K562 (cell line): Measurements from ENCODE around the gene WSCD2. TPM values are rescaled to one million over a fixed set of nuclear protein-coding genes. Genes with fewer than 3 reads are reported as not detected.

Experiments
- ATAC-seq: fragments of 200-7000 bp; cut with Tn5 transposase; 3 replicates; pipeline ENCODE4 v1.9.1; 2020; ENCODE audit warnings: moderate library complexity
- BruUV-seq: library from RNA; stranded (reverse); fragments of 400-500 nt; replicated peaks from 2 replicates; lab custom pipeline; 2021; lab: Mats Ljungman, UMichigan
- CTCF ChIA-PET: fragments of 300-600 bp; formaldehyde crosslinking; extraction: SDS; loops from one replicate; lab custom pipeline; 2021; ENCODE audit warnings: low intra/inter-chr PET ratio; lab: Yijun Ruan, JAX
- POLR2A ChIA-PET: fragments of 300-600, 350-650 bp; sonication (Branson Sonifier 250); formaldehyde crosslinking; extraction: SDS; loops from one replicate; lab custom pipeline; 2021; ENCODE audit warnings: antibody characterized with exemption, inconsistent platforms; lab: Yijun Ruan, JAX
- DNase-seq, 4 experiments: peaks; one replicate each; pipeline versions ENCODE4 v3.0.0 to v3.0.0-alpha.2; 2011 to 2018; ENCODE audit warnings: low spot score in 3 of 4, mixed read lengths in 3 of 4; ENCODE audit errors: extremely low read depth in 1 of 4
- FAIRE-seq: peaks from 2 replicates; lab custom pipeline; 2011; peaks lifted over from hg19 to GRCh38; lab: Jason Lieb, UNC
- H2AFZ ChIP-seq: 2 replicates; pipeline ENCODE4 v1.6.0; 2011; ENCODE audit warnings: low read depth, low read length, control low read depth, inconsistent platforms
- H3K27ac ChIP-seq: fragments of 200-600 bp; 3 replicates; pipeline ENCODE4 v1.8.0; 2011; ENCODE audit warnings: low read depth, mild to moderate bottlenecking, control low read depth, inconsistent platforms, low read length, moderate library complexity, mixed read lengths; ENCODE audit errors: extremely low read depth
- H3K27me3 ChIP-seq, 2 experiments: fragments of 300-600 bp in 1 of 2; 2 replicates in 1 of 2; 3 replicates in 1 of 2; pipeline versions ENCODE4 v1.6.0 to v1.8.0; 2011; ENCODE audit warnings: inconsistent platforms in 2 of 2, low read length in 2 of 2, mild to moderate bottlenecking in 1 of 2, mixed read lengths in 1 of 2, moderate library complexity in 1 of 2; ENCODE audit not compliant: control insufficient read depth in 2 of 2, insufficient read depth in 2 of 2
- H3K36me3 ChIP-seq: fragments of 300-600 bp; 3 replicates; pipeline ENCODE4 v1.8.0; 2011; ENCODE audit warnings: mild to moderate bottlenecking, low read length, inconsistent platforms; ENCODE audit not compliant: control insufficient read depth, insufficient read depth
- H3K4me1 ChIP-seq, 2 experiments: fragments of 200-600 bp in 1 of 2; replicated peaks in 1 of 2; 2 replicates in 1 of 2; 3 replicates in 1 of 2; pipeline versions ENCODE4 v1.5.1 to v1.8.0; 2011; ENCODE audit warnings: inconsistent platforms in 2 of 2, low read length in 2 of 2, mild to moderate bottlenecking in 1 of 2, mixed read lengths in 1 of 2, moderate library complexity in 1 of 2; ENCODE audit not compliant: control insufficient read depth in 2 of 2, insufficient read depth in 2 of 2
- H3K4me2 ChIP-seq: 2 replicates; pipeline ENCODE4 v1.6.1; 2011; ENCODE audit warnings: low read length, control low read depth, inconsistent platforms, mixed read lengths; ENCODE audit not compliant: insufficient read depth
- H3K4me3 ChIP-seq: fragments of 200-600 bp; sonication (generic), shearing (Covaris generic); 2 replicates; pipeline ENCODE4 v1.5.1; 2016; ENCODE audit warnings: control low read depth, inconsistent platforms
- H3K79me2 ChIP-seq: fragments of 200-600 bp; 3 replicates; pipeline ENCODE4 v1.8.0; 2011; ENCODE audit warnings: low read length, inconsistent platforms; ENCODE audit not compliant: control insufficient read depth, insufficient read depth
- H3K9ac ChIP-seq, 2 experiments: 2 replicates each; pipeline versions ENCODE4 v1.6.0 to v1.6.1; 2011; ENCODE audit warnings: low read depth in 2 of 2, low read length in 2 of 2, control low read depth in 1 of 2, inconsistent platforms in 1 of 2, mild to moderate bottlenecking in 1 of 2, mixed read lengths in 1 of 2; ENCODE audit not compliant: insufficient read depth in 1 of 2
- H3K9me1 ChIP-seq: one replicate; pipeline ENCODE4 v1.6.0; 2011; ENCODE audit warnings: inconsistent platforms, mild to moderate bottlenecking, low read length, moderate library complexity; ENCODE audit not compliant: control insufficient read depth, insufficient read depth
- H3K9me3 ChIP-seq: replicated peaks from 2 replicates; pipeline ENCODE4 v1.5.1; 2011; ENCODE audit warnings: low read depth, low read length, inconsistent platforms; ENCODE audit not compliant: control insufficient read depth, insufficient read depth
- H4K20me1 ChIP-seq: replicated peaks from 2 replicates; pipeline ENCODE4 v1.6.1; 2011; ENCODE audit warnings: low read length, inconsistent platforms, mixed read lengths; ENCODE audit not compliant: control insufficient read depth, insufficient read depth
- EP400 ChIP-seq: fragments of 450-650 bp; IDR thresholded peaks from 2 replicates; pipeline ENCODE4 v1.6.1; 2017; ENCODE audit warnings: antibody characterized with exemption, mild to moderate bottlenecking, moderate library complexity
- ESRRA ChIP-seq: fragments of 450-650 bp; IDR thresholded peaks from 2 replicates; pipeline ENCODE4 v1.6.1; 2014; ENCODE audit warnings: low read depth, mild to moderate bottlenecking, moderate library complexity, borderline replicate concordance
- EWSR1 ChIP-seq: fragments of 450-650 bp; IDR thresholded peaks from 2 replicates; pipeline ENCODE4 v1.6.1; 2018; ENCODE audit warnings: borderline replicate concordance, mild to moderate bottlenecking, low read depth, moderate library complexity; ENCODE audit not compliant: partially characterized antibody
- MAX ChIP-seq: sonication (generic); formaldehyde crosslinking; IDR thresholded peaks from 2 replicates; pipeline ENCODE4 v1.9.0; 2022; ENCODE audit warnings: mild to moderate bottlenecking, missing genetic modification reagents
- MXI1 ChIP-seq: IDR thresholded peaks from 2 replicates; pipeline ENCODE4 v1.6.1; 2011; ENCODE audit warnings: low read depth, mild to moderate bottlenecking, improper control_type of control experiment, low read length
- MYC ChIP-seq, 2 experiments: fragments of 250-450 bp in 1 of 2; sonication (Bioruptor Pico) in 1 of 2; IDR thresholded peaks; 2 replicates each; pipeline versions ENCODE4 v1.5.1 to v1.6.1; 2012 to 2021; ENCODE audit warnings: low read depth in 2 of 2, borderline replicate concordance in 1 of 2, improper control_type of control experiment in 1 of 2, low read length in 1 of 2, mild to moderate bottlenecking in 1 of 2, moderate library complexity in 1 of 2
- PBX2 ChIP-seq, 2 experiments: IDR thresholded peaks in 1 of 2; conservative IDR thresholded peaks in 1 of 2; 2 replicates each; pipeline ENCODE4 v1.6.1; 2016; ENCODE audit warnings: low read depth in 2 of 2, mild to moderate bottlenecking in 1 of 2, missing compliant biosample characterization in 1 of 2, missing genetic modification characterization in 1 of 2, moderate library complexity in 1 of 2
- PKNOX1 ChIP-seq: fragments of 450-650 bp; IDR thresholded peaks from 2 replicates; pipeline ENCODE4 v1.6.1; 2016
- RFX7 ChIP-seq: fragments of 250-450 bp; sonication (Bioruptor Pico); IDR thresholded peaks from 2 replicates; pipeline ENCODE4 v1.5.1; 2021; ENCODE audit warnings: mild to moderate bottlenecking
- SUPT5H ChIP-seq: fragments of 450-650 bp; IDR thresholded peaks from 2 replicates; pipeline ENCODE4 v1.6.1; 2016
- YY1 ChIP-seq, 3 experiments: IDR thresholded peaks; 2 replicates each; pipeline ENCODE4 v1.6.1; 2011; ENCODE audit warnings: low read length in 2 of 3, mild to moderate bottlenecking in 2 of 3, moderate library complexity in 2 of 3, borderline replicate concordance in 1 of 3, control low read depth in 1 of 3, low read depth in 1 of 3; ENCODE audit not compliant: insufficient read depth in 3 of 3, insufficient replicate concordance in 2 of 3, control insufficient read depth in 1 of 3, insufficient read length in 1 of 3; ENCODE audit errors: extremely low read depth in 1 of 3
- WGBS: fragments of 100-300 bp; shearing (Covaris generic); methylation state at CpG from one replicate; pipeline ENCODE4 v1.1.6; 2016; ENCODE audit warnings: low coverage, mixed read lengths; ENCODE audit not compliant: insufficient coverage; ENCODE audit errors: missing lambda C conversion rate; 5-methylcytosine and 5-hydroxymethylcytosine counted together
- in situ Hi-C: fragments of 300-500 bp; cut with MboI; formaldehyde crosslinking; loops from 4 replicates; pipeline ENCODE4 v1.15.0; 2018; ENCODE audit warnings: inconsistent platforms, mixed read lengths
- intact Hi-C: fragments of 100-400 bp; cut with micrococcal nuclease; formaldehyde crosslinking; loops from 2 replicates; pipeline ENCODE4 v1.14.2; 2022
- polyA plus RNA-seq, 8 experiments: library from polyadenylated mRNA; depleted of rRNA in 4 of 8; stranded (reverse) in 5 of 8; unstranded in 3 of 8; fragments of >200 nt; fragmentation: Nextera tagmentation in 2 of 8; fragmentation: Illumina TruSeq in 1 of 8; extraction: Ambion mirVana in 2 of 8; extraction: Trizol in 1 of 8; gene quantifications; 2 replicates each; pipeline versions ENCODE4 v1.2.1 to v1.2.3, GENCODE V29; 2011 to 2014; ENCODE audit warnings: inconsistent platforms in 1 of 8, missing spikeins in 1 of 8
- total RNA-seq, 7 experiments: library from RNA; depleted of rRNA in 6 of 7; stranded (reverse); fragments of >200 nt in 6 of 7; fragmentation: Illumina TruSeq in 2 of 7; extraction: Trizol in 2 of 7; gene quantifications; 2 replicates each; pipeline versions ENCODE4 v1.2.1 to v1.2.3, GENCODE V29; 2011 to 2021; ENCODE audit warnings: low replicate concordance in 1 of 7
- TF ChIP-seq, protein P1 (sequence below): fragments of 450-650 bp; IDR thresholded peaks from 2 replicates; pipeline ENCODE4 v1.6.1; 2016; ENCODE audit warnings: borderline replicate concordance

Gene WSCD2
- total and polyA plus RNA-seq, 9 of the 15 experiments (the other 6 are each of a cell fraction or from before 2014, with no cell fraction given) = 0.72 to 14.1 (median 4.0) TPM

DNA sequence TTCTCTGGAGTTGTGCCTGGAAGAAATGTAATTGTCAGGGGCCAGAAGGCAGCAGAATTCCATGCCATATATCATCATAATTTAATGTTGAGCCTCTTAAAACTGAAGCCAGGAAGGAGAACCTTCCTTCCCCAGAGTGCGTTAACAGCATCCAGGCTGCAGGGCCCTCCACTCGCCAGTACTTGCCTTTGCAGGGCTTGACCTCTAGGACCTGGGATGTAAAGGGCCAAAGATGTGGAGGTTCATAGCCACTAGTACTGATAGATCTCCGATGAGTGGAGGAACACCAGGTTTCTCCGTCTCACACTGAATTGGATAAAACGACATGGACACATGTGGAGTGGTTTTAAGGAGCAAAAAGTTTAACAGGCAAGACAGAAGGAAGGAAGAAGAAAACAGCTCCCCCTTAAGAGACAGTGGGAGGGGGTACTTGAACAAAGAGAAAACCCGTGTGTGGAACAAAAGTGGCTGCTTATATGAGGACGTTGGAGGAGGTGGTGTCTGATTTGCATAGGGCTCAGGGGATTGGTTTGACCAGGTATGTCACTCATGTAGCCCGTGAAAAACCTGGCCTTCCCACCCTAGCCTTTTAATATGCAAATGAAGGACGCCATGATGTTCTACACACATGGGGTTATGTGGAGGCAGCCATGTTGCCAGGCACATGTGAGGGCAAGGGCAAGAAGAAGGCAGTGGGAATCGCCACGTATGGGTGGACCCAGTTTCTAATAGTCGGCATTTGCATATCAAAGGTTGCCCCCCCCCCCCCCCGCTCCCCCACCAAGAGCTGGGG lies 38.8 kb upstream of the WSCD2 start:
- no TSS peak for BruUV-seq
- Histone ChIP-seq H3K27me3 (peaks cover 5 to 9% of the 10 kb centered on the region in 2 experiments; a peak in 3 of 5 replicates), H3K9me3 (no peaks in the 10 kb centered on the region), H3K9ac (no peak overlapping the region), H4K20me1 (no peaks in the 10 kb centered on the region), H3K9me1 (no peaks in the 10 kb centered on the region), H3K27ac (no peak overlapping the region), H3K79me2 (no peaks in the 10 kb centered on the region), H2AFZ (peak overlapping the region; percentile 81), H3K4me2 (no peak overlapping the region; the same call in 1 of the 2 replicates), H3K36me3 (no peaks in the 10 kb centered on the region), H3K4me3 (no peak overlapping the region), H3K4me1 (peaks cover 0 to 2% of the 10 kb centered on the region in 2 experiments; a peak in 1 of 5 replicates)
- intact Hi-C loops = loop anchor here (10.0 kb wide), 1 partner anchor 404 kb away; no protein-coding TSS in a partner anchor
- in situ Hi-C loops = no loop called here
- CTCF ChIA-PET = no interaction called here
- POLR2A ChIA-PET = interaction anchor here (0.7 to 1.4 kb wide), 3 partner anchors 18 to 1680 kb away, joined by 3 to 7 read pairs (median 3); no protein-coding TSS in a partner anchor
- 26% methylated on average over 12 of the region's 13 CpGs for WGBS
- peak; percentile 90 for ATAC-seq
- DNase-seq = peak in 1 of 4 experiments; percentile 48
- peak; percentile 82 for FAIRE-seq
- no peak for TF ChIP-seq PBX2 (CRISPR knock-in tag; IDR thresholded peaks at IDR 0.05; ENCODE audit: low read depth)
- no peak for TF ChIP-seq PBX2 (tag; conservative IDR thresholded peaks at IDR 0.05; ENCODE audit: low read depth)
- TF ChIP-seq EP400 = peak; percentile 47; the same call in 1 of the 2 replicates
- TF ChIP-seq EWSR1 = no peak
- TF ChIP-seq MYC (IDR thresholded peaks at IDR 0.05; ENCODE audit: low read depth, low read length) = peak; percentile 70; the same call in 1 of the 2 replicates
- TF ChIP-seq MYC (CRISPR knock-in tag; IDR thresholded peaks at IDR 0.05; ENCODE audit: borderline replicate concordance, low read depth) = no peak
- no peak for TF ChIP-seq SUPT5H
- peak; percentile 81 for TF ChIP-seq MXI1
- no peak for TF ChIP-seq ESRRA
- TF ChIP-seq YY1 (IDR thresholded peaks at IDR 0.05; ENCODE audit: borderline replicate concordance in 1 of 3, control insufficient read depth in 1 of 3, extremely low read depth in 1 of 3, insufficient read depth in 3 of 3, insufficient read length in 1 of 3, insufficient replicate concordance in 2 of 3, low read depth in 1 of 3, low read length in 2 of 3) = peak; percentile 68 to 92 (median 79)
- TF ChIP-seq MAX (CRISPR knock-in tag) = 0 out of 2 replicates have a peak, but pooled peaks have one; percentile 11
- TF ChIP-seq RFX7 (CRISPR knock-in tag) = no peak
- TF ChIP-seq, protein P1, sequence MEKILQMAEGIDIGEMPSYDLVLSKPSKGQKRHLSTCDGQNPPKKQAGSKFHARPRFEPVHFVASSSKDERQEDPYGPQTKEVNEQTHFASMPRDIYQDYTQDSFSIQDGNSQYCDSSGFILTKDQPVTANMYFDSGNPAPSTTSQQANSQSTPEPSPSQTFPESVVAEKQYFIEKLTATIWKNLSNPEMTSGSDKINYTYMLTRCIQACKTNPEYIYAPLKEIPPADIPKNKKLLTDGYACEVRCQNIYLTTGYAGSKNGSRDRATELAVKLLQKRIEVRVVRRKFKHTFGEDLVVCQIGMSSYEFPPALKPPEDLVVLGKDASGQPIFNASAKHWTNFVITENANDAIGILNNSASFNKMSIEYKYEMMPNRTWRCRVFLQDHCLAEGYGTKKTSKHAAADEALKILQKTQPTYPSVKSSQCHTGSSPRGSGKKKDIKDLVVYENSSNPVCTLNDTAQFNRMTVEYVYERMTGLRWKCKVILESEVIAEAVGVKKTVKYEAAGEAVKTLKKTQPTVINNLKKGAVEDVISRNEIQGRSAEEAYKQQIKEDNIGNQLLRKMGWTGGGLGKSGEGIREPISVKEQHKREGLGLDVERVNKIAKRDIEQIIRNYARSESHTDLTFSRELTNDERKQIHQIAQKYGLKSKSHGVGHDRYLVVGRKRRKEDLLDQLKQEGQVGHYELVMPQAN = peak; percentile 30; the same call in 1 of the 2 replicates
- peak; percentile 92 for TF ChIP-seq PKNOX1
